DMS53 treated with DMSO at 0.1 percent for 48 hours (cell line): ENCODE data around the gene COL4A2.

Experiments used
- DNase-seq: peaks from one replicate; lab custom pipeline; 2025; ENCODE audit not compliant: unreplicated experiment; lab: John Stamatoyannopoulos, UW

COL4A2 gene

GRCh38 chr13:110468986-110469495 is 162.0 kb downstream of the COL4A2 start:
- no peak for DNase-seq

- no peak for DNase-seq
These were observed 162.5 kb downstream of the COL4A2 start for GRCh38 chr13:110469597-110469996.

- DNase-seq: no peak
These were observed 163.4 kb downstream of the COL4A2 start for GRCh38 chr13:110470272-110471009.

- DNase-seq: no peak
These were observed 164.2 kb downstream of the COL4A2 start for GRCh38 chr13:110471156-110471832.

GRCh38 chr13:110471833-110472162 is 164.7 kb downstream of the COL4A2 start:
- DNase-seq: no peak

GRCh38 chr13:110472904-110473563 is 165.9 kb downstream of the COL4A2 start:
- peak; percentile 30 for DNase-seq

GRCh38 chr13:110474713-110475112 is 167.6 kb downstream of the COL4A2 start:
- no peak for DNase-seq

GRCh38 chr13:110475117-110475516 is 168.0 kb downstream of the COL4A2 start:
- no peak for DNase-seq

GRCh38 chr13:110475550-110476219 is 168.6 kb downstream of the COL4A2 start:
- no peak for DNase-seq

GRCh38 chr13:110476220-110476617 is 169.1 kb downstream of the COL4A2 start:
- DNase-seq: no peak

- DNase-seq: no peak
These were observed 170.7 kb downstream of the COL4A2 start for GRCh38 chr13:110477706-110478245.

- no peak for DNase-seq
These were observed 171.5 kb downstream of the COL4A2 start for GRCh38 chr13:110478405-110479214.

GRCh38 chr13:110479215-110479545 is 172.1 kb downstream of the COL4A2 start:
- DNase-seq: no peak

- DNase-seq: no peak
These were observed 172.6 kb downstream of the COL4A2 start for GRCh38 chr13:110479648-110480047.

GRCh38 chr13:110480161-110480560 is 173.1 kb downstream of the COL4A2 start:
- no peak for DNase-seq

GRCh38 chr13:110483386-110483968 is 176.4 kb downstream of the COL4A2 start:
- DNase-seq: no peak

GRCh38 chr13:110484290-110485048 is 177.4 kb downstream of the COL4A2 start:
- no peak for DNase-seq

GRCh38 chr13:110485604-110486003 is 178.5 kb downstream of the COL4A2 start:
- DNase-seq: no peak

- DNase-seq: no peak
These were observed 179.1 kb downstream of the COL4A2 start for GRCh38 chr13:110486061-110486715.
